ENCODE data around the gene SSC4D. TPM values are rescaled to one million over a fixed set of nuclear protein-coding genes. Genes with fewer than 3 reads are reported as not detected.

The SSC4D gene
- total and polyA plus RNA-seq, 9 of the 15 experiments (the other 6 are each of a cell fraction or from before 2014, with no cell fraction given) = 0.06 to 1.1 (median 0.85) TPM; not detected in 1

GRCh38 chr7:76358011-76358480 is 51.5 kb downstream of the SSC4D start:
- Histone ChIP-seq H3K9me3 (replicated peaks; ENCODE audit: control insufficient read depth, insufficient read depth, low read depth, low read length) (no peaks in the 10 kb centered on the region), H3K9ac (ENCODE audit: insufficient read depth in 1 of 2, low read depth in 2 of 2, low read length in 2 of 2) (peak overlapping the region; percentile 84 to 99), H3K36me3 (ENCODE audit: control insufficient read depth, insufficient read depth, low read length) (peaks cover 47% of the 10 kb centered on the region), H3K4me2 (ENCODE audit: insufficient read depth, low read length) (peak overlapping the region; percentile 87), H3K27me3 (ENCODE audit: control insufficient read depth in 2 of 2, insufficient read depth in 2 of 2, low read length in 2 of 2) (no peaks in the 10 kb centered on the region), H3K9me1 (ENCODE audit: control insufficient read depth, insufficient read depth, low read length) (peaks cover 5% of the 10 kb centered on the region), H3K4me1 (replicated peaks in 1 of 2; ENCODE audit: control insufficient read depth in 2 of 2, insufficient read depth in 2 of 2, low read length in 2 of 2) (peaks cover 14 to 25% of the 10 kb centered on the region in 2 experiments), H4K20me1 (replicated peaks; ENCODE audit: control insufficient read depth, insufficient read depth, low read length) (peaks cover 43% of the 10 kb centered on the region), H3K4me3 (peak overlapping the region; percentile 94), H3K79me2 (ENCODE audit: control insufficient read depth, insufficient read depth, low read length) (peaks cover 58% of the 10 kb centered on the region), H2AFZ (ENCODE audit: low read depth, low read length) (peak overlapping the region; percentile 71), H3K27ac (ENCODE audit: extremely low read depth, low read depth, low read length) (peak overlapping the region; percentile 90)
- in situ Hi-C loops (cut with MboI) = no loop called here
- ChIA-PET CTCF (ENCODE audit: low intra/inter-chr PET ratio) (no interaction called here), POLR2A (interaction anchor here (1.0 to 2.7 kb wide), 7 partner anchors 9 to 40 kb away, joined by 3 to 24 read pairs (median 4); no protein-coding TSS in a partner anchor)
- intact Hi-C loops (cut with micrococcal nuclease) = loop anchor here (2.0 kb wide), 1 partner anchor 35 kb away; no protein-coding TSS in a partner anchor
- no TSS peak for BruUV-seq (replicated peaks)
- FAIRE-seq = peak; percentile 23
- ATAC-seq = peak; percentile 57
- peak in 3 of 4 experiments; percentile 66 to 80 (median 79) for DNase-seq (ENCODE audit: extremely low read depth in 1 of 4, low spot score in 3 of 4)
- WGBS (ENCODE audit: insufficient coverage, low coverage, missing lambda C conversion rate) = under 1% methylated on average over 25 of the region's 27 CpGs
- TF ChIP-seq NCOA1 (IDR thresholded peaks at IDR 0.05; ENCODE audit: low read depth) (0 out of 2 replicates have a peak, but pooled peaks have one; percentile 18), FOXK2 (conservative IDR thresholded peaks at IDR 0.05 in 1 of 2, IDR thresholded peaks at IDR 0.05 in 1 of 2; ENCODE audit: low read depth in 2 of 2) (peak in 1 of 2 experiments; percentile 27; a peak in 1 of 4 replicates), TAF7 (tag; IDR thresholded peaks at IDR 0.05) (no peak), ZNF639 (CRISPR knock-in tag; conservative IDR thresholded peaks at IDR 0.05 in 1 of 2, IDR thresholded peaks at IDR 0.05 in 1 of 2) (0 out of 4 replicates have a peak, but pooled peaks of 1 of the 2 experiments have one; percentile 20), MECOM (CRISPR knock-in tag; IDR thresholded peaks at IDR 0.05) (no peak), ZSCAN29 (IDR thresholded peaks at IDR 0.05) (peak; percentile 88), SMARCA4 (IDR thresholded peaks at IDR 0.05) (peak; percentile 49; the same call in 1 of the 2 replicates), MEF2A (IDR thresholded peaks at IDR 0.05; ENCODE audit: control insufficient read depth, low read depth, low read length) (no peak), EP400 (IDR thresholded peaks at IDR 0.05) (peak; percentile 88; the same call in 1 of the 2 replicates), SMARCE1 (IDR thresholded peaks at IDR 0.05) (peak; percentile 55; the same call in 1 of the 2 replicates), NR4A1 (CRISPR knock-in tag; IDR thresholded peaks at IDR 0.05) (no peak), NR4A1 (tag; IDR thresholded peaks at IDR 0.05) (0 out of 2 replicates have a peak, but pooled peaks have one; percentile 51), THAP12 (CRISPR knock-in tag; IDR thresholded peaks at IDR 0.05) (peak; percentile 24; the same call in 1 of the 2 replicates), MAX (CRISPR knock-in tag; IDR thresholded peaks at IDR 0.05) (peak; percentile 87), KDM4B (IDR thresholded peaks at IDR 0.05; ENCODE audit: borderline replicate concordance in 2 of 2, low read depth in 1 of 2) (peak in 1 of 2 experiments; percentile 35; a peak in 1 of 4 replicates), ZNF280A (IDR thresholded peaks at IDR 0.05; ENCODE audit: low read depth, partially characterized antibody) (no peak)

Measured in K562 (cell line).